ENCODE data around the gene ROS1. TPM values are rescaled to one million over a fixed set of nuclear protein-coding genes. Genes with fewer than 3 reads are reported as not detected.

ROS1 gene
- total and polyA plus RNA-seq, 4 donors = under 0.01 TPM; not detected in 3

- Histone ChIP-seq H3K4me1 (ENCODE audit: control insufficient read depth in 4 of 4, insufficient read depth in 4 of 4, low read length in 3 of 4) (no peaks in the 10 kb centered on the region), H3K36me3 (ENCODE audit: control insufficient read depth in 4 of 4, insufficient read depth in 3 of 4, low read depth in 1 of 4, low read length in 3 of 4) (no peaks in the 10 kb centered on the region), H3K4me3 (ENCODE audit: low read depth in 1 of 3, low read length in 3 of 3) (no peak overlapping the region), H3K27me3 (ENCODE audit: control insufficient read depth in 4 of 4, insufficient read depth in 4 of 4, low read length in 3 of 4) (no peaks in the 10 kb centered on the region), H3K9me3 (ENCODE audit: control insufficient read depth in 4 of 4, low read length in 3 of 4) (no peaks in the 10 kb centered on the region), H3K9ac (ENCODE audit: low read depth in 1 of 2, low read length in 2 of 2) (no peak overlapping the region), H3K27ac (ENCODE audit: low read depth in 1 of 2, low read length in 2 of 2) (no peak overlapping the region)
- DNase-seq (ENCODE audit: low spot score) = no peak
- no peak for TF ChIP-seq HNF4G (IDR thresholded peaks at IDR 0.05)
- TF ChIP-seq JUND (IDR thresholded peaks at IDR 0.05) = no peak
- no peak for TF ChIP-seq YY1 (IDR thresholded peaks at IDR 0.05)
- no peak for TF ChIP-seq ZBTB33 (IDR thresholded peaks at IDR 0.05)
- no peak for TF ChIP-seq EGR1 (IDR thresholded peaks at IDR 0.05; ENCODE audit: low read depth in 2 of 2)
- TF ChIP-seq RAD21 (IDR thresholded peaks at IDR 0.05) = no peak
- no peak for TF ChIP-seq SP1 (IDR thresholded peaks at IDR 0.05)
- TF ChIP-seq RXRA (IDR thresholded peaks at IDR 0.05) = no peak
- no peak for TF ChIP-seq FOXA2 (IDR thresholded peaks at IDR 0.05)
- no peak for TF ChIP-seq GABPA (IDR thresholded peaks at IDR 0.05 in 1 of 2, conservative IDR thresholded peaks at IDR 0.05 in 1 of 2)
- TF ChIP-seq CTCF (IDR thresholded peaks at IDR 0.05; ENCODE audit: low read depth, low read length, missing input control) = no peak
- WGBS = 88% methylated on average over 3 of the region's 3 CpGs
Measured at GRCh38 chr6:117469791-117470190, 44.0 kb upstream of the ROS1 start.

GRCh38 chr6:117469356-117469755, 43.6 kb upstream of the ROS1 start:
- no peaks in the 10 kb centered on the region for H3K27me3 ChIP-seq (ENCODE audit: control insufficient read depth in 4 of 4, insufficient read depth in 4 of 4, low read length in 3 of 4)
- H3K9ac ChIP-seq (ENCODE audit: low read depth in 1 of 2, low read length in 2 of 2) = no peak overlapping the region
- no peak overlapping the region for H3K27ac ChIP-seq (ENCODE audit: low read depth in 1 of 2, low read length in 2 of 2)
- no peaks in the 10 kb centered on the region for H3K9me3 ChIP-seq (ENCODE audit: control insufficient read depth in 4 of 4, low read length in 3 of 4)
- TF ChIP-seq REST (IDR thresholded peaks at IDR 0.05) (no peak), JUND (IDR thresholded peaks at IDR 0.05) (no peak), EGR1 (IDR thresholded peaks at IDR 0.05; ENCODE audit: low read depth in 2 of 2) (no peak), SP1 (IDR thresholded peaks at IDR 0.05) (no peak), ATF3 (IDR thresholded peaks at IDR 0.05) (no peak), HNF4G (IDR thresholded peaks at IDR 0.05) (no peak), GABPA (IDR thresholded peaks at IDR 0.05 in 1 of 2, conservative IDR thresholded peaks at IDR 0.05 in 1 of 2) (no peak), NR2F2 (IDR thresholded peaks at IDR 0.05) (no peak), ZBTB33 (IDR thresholded peaks at IDR 0.05) (no peak), HNF4A (conservative IDR thresholded peaks at IDR 0.05) (no peak), RXRA (IDR thresholded peaks at IDR 0.05) (no peak), FOXA1 (IDR thresholded peaks at IDR 0.05) (no peak), FOXA2 (IDR thresholded peaks at IDR 0.05) (no peak), YY1 (IDR thresholded peaks at IDR 0.05) (no peak), CTCF (IDR thresholded peaks at IDR 0.05; ENCODE audit: low read depth, low read length, missing input control) (no peak), RAD21 (IDR thresholded peaks at IDR 0.05) (no peak), MAX (IDR thresholded peaks at IDR 0.05) (no peak), TAF1 (conservative IDR thresholded peaks at IDR 0.05) (no peak)
- no peak overlapping the region for H3K4me3 ChIP-seq (ENCODE audit: low read depth in 1 of 3, low read length in 3 of 3)
- DNase-seq (ENCODE audit: low spot score) = no peak
- 67% methylated on average over 4 of the region's 4 CpGs for WGBS
- no peaks in the 10 kb centered on the region for H3K4me1 ChIP-seq (ENCODE audit: control insufficient read depth in 4 of 4, insufficient read depth in 4 of 4, low read length in 3 of 4)
- H3K36me3 ChIP-seq (ENCODE audit: control insufficient read depth in 4 of 4, insufficient read depth in 3 of 4, low read depth in 1 of 4, low read length in 3 of 4) = no peaks in the 10 kb centered on the region
